GM12891 (cell line): ENCODE measurements around the gene CRYBA4.

Experiments
- DNase-seq: peaks from one replicate; pipeline ENCODE4 v3.0.0; 2011; ENCODE audit warnings: low spot score; ENCODE audit not compliant: insufficient read length
- FAIRE-seq: peaks from 2 replicates; lab custom pipeline; 2011; peaks lifted over from hg19 to GRCh38; lab: Jason Lieb, UNC
- PAX5 ChIP-seq: IDR thresholded peaks from 2 replicates; pipeline ENCODE4 v1.6.1; 2011; ENCODE audit warnings: low read length, moderate library complexity, mild to moderate bottlenecking; ENCODE audit not compliant: insufficient read depth, severe bottlenecking
- POLR2A ChIP-seq: IDR thresholded peaks from 2 replicates; pipeline ENCODE4 v1.6.1; 2011; ENCODE audit warnings: low read depth, low read length, control low read depth
- POLR2AphosphoS5 ChIP-seq: IDR thresholded peaks from 2 replicates; pipeline ENCODE4 v1.6.1; 2011; ENCODE audit warnings: low read depth, low read length, control low read depth
- POU2F2 ChIP-seq: IDR thresholded peaks from 2 replicates; pipeline ENCODE4 v1.6.1; 2011; ENCODE audit warnings: low read depth, mild to moderate bottlenecking, control low read depth, low read length, moderate library complexity
- SPI1 ChIP-seq: IDR thresholded peaks from 2 replicates; pipeline ENCODE4 v1.6.1; 2011; ENCODE audit warnings: low read depth, low read length, control low read depth
- TAF1 ChIP-seq: IDR thresholded peaks from 2 replicates; pipeline ENCODE4 v1.6.1; 2011; ENCODE audit warnings: low read depth, low read length, control low read depth

The CRYBA4 gene

GRCh38 chr22:26618455-26618854, 3.3 kb upstream of the CRYBA4 start:
- FAIRE-seq (peak; percentile 51), DNase-seq (no peak)
- TF ChIP-seq POLR2A = no peak

GRCh38 chr22:26619510-26619909, 2.3 kb upstream of the CRYBA4 start:
- TF ChIP-seq POLR2AphosphoS5 (no peak), POU2F2 (no peak), PAX5 (no peak), TAF1 (no peak), POLR2A (no peak), SPI1 (no peak)
- no peak for DNase-seq
- no peak for FAIRE-seq

GRCh38 chr22:26620197-26620596, 1.6 kb upstream of the CRYBA4 start:
- DNase-seq = no peak
- FAIRE-seq = no peak
- TF ChIP-seq POLR2A = no peak
- TF ChIP-seq POLR2AphosphoS5 = no peak
- TF ChIP-seq TAF1 = no peak
- TF ChIP-seq POU2F2 = no peak
- no peak for TF ChIP-seq PAX5
- TF ChIP-seq SPI1 = no peak

- TF ChIP-seq SPI1 (no peak), TAF1 (no peak), PAX5 (no peak), POLR2AphosphoS5 (no peak), POU2F2 (no peak), POLR2A (no peak)
- DNase-seq = no peak
- FAIRE-seq = no peak
Observed at GRCh38 chr22:26623984-26624383, 2.2 kb downstream of the CRYBA4 start.

- no peak for DNase-seq
- no peak for FAIRE-seq
- TF ChIP-seq PAX5 = no peak
- TF ChIP-seq POU2F2 = no peak
- no peak for TF ChIP-seq POLR2AphosphoS5
- no peak for TF ChIP-seq POLR2A
- no peak for TF ChIP-seq TAF1
- no peak for TF ChIP-seq SPI1
Observed at GRCh38 chr22:26624803-26625202, 3.0 kb downstream of the CRYBA4 start.

GRCh38 chr22:26629988-26630761, 8.4 kb downstream of the CRYBA4 start:
- no peak for TF ChIP-seq POLR2A
- TF ChIP-seq SPI1 = no peak
- TF ChIP-seq POLR2AphosphoS5 = no peak
- TF ChIP-seq TAF1 = no peak
- no peak for TF ChIP-seq POU2F2
- no peak for TF ChIP-seq PAX5
- DNase-seq (no peak), FAIRE-seq (no peak)

GRCh38 chr22:26631282-26631681, 9.5 kb downstream of the CRYBA4 start:
- DNase-seq (no peak), FAIRE-seq (no peak)
- TF ChIP-seq POLR2A (no peak), POLR2AphosphoS5 (no peak), TAF1 (no peak), POU2F2 (no peak), PAX5 (no peak), SPI1 (no peak)

GRCh38 chr22:26632422-26633155, 10.8 kb downstream of the CRYBA4 start:
- TF ChIP-seq TAF1 (no peak), SPI1 (no peak), POLR2A (no peak), PAX5 (no peak)
- DNase-seq (no peak), FAIRE-seq (no peak)

GRCh38 chr22:26634189-26634588, 12.4 kb downstream of the CRYBA4 start:
- DNase-seq = no peak
- no peak for FAIRE-seq
- TF ChIP-seq POLR2AphosphoS5 (no peak), PAX5 (no peak), POLR2A (no peak), TAF1 (no peak), SPI1 (no peak), POU2F2 (no peak)

GRCh38 chr22:26635117-26635516, 13.4 kb downstream of the CRYBA4 start:
- TF ChIP-seq TAF1 = no peak
- no peak for TF ChIP-seq POLR2A
- no peak for TF ChIP-seq POU2F2
- no peak for TF ChIP-seq PAX5
- TF ChIP-seq SPI1 = no peak
- TF ChIP-seq POLR2AphosphoS5 = no peak
- FAIRE-seq (no peak), DNase-seq (no peak)

GRCh38 chr22:26636296-26636695, 14.5 kb downstream of the CRYBA4 start:
- no peak for FAIRE-seq
- DNase-seq = no peak
- TF ChIP-seq PAX5 (no peak), POLR2A (no peak), TAF1 (no peak), POLR2AphosphoS5 (no peak), SPI1 (no peak), POU2F2 (no peak)
